Epithelial cell of prostate (primary cell): ENCODE results near the gene CACNA2D4.

ENCODE experiments used
- DNase-seq: peaks from one replicate; pipeline ENCODE4 v3.0.0-alpha.2; 2011; ENCODE audit warnings: low read depth, low spot score
- H3K27ac ChIP-seq: fragments of 450-650 bp; 2 replicates; pipeline ENCODE4 v1.5.1; 2017; ENCODE audit warnings: mild to moderate bottlenecking

Gene CACNA2D4

GRCh38 chr12:1920436-1920835 is 2.0 kb upstream of the CACNA2D4 start:
- no peak for DNase-seq
- H3K27ac ChIP-seq = no peak overlapping the region

DNA sequence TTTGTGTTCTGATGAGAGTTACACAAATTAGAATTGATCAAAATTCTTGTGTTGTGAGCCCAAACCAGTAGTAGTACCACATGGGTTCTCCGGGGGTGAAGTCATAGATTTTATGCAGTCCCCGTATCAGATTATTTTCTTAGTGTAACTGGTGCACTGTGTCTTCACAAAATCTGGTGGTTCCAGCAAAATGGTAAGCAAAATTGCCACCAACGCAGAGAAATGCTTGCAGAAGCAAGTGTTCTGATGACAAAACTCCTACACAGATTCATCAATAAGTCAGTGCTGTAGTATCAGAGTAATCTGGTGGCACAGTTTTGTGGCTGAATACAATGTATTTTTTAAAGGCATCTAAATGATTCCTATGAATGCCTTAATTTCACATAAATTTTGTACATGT is 1.3 kb upstream of the CACNA2D4 start:
- DNase-seq = no peak
- no peak overlapping the region for H3K27ac ChIP-seq

DNA sequence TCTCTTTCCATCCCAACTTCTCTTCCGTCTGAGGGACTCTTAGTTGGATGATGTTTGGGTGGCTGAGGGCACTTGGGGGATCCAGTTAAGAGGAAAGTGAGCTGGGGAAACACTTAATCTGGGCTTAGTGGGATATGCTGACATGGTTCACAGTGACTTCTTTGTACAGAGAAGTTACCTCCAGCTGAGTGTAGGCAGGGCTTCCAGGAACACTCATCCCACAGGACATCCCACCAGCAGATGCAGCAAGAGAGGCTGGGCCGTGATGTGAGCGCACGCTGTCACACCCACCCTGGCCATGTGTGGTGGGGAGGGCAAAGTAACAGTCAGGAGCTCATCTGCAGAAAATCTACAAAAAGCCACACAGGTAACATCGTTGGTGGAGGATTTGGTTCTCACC is 832 bp upstream of the CACNA2D4 start:
- H3K27ac ChIP-seq = no peak overlapping the region
- DNase-seq = no peak

GRCh38 chr12:1918884-1919236 is 408 bp upstream of the CACNA2D4 start:
- H3K27ac ChIP-seq = no peak overlapping the region
- no peak for DNase-seq

- no peak for DNase-seq
- no peak overlapping the region for H3K27ac ChIP-seq
Observed at GRCh38 chr12:1917172-1918070, 1.0 kb downstream of the CACNA2D4 start.

- H3K27ac ChIP-seq = no peak overlapping the region
- DNase-seq = no peak
Observed at GRCh38 chr12:1916371-1917171, 1.9 kb downstream of the CACNA2D4 start.

GRCh38 chr12:1915082-1915968 is 3.1 kb downstream of the CACNA2D4 start:
- no peak for DNase-seq

GRCh38 chr12:1914114-1914911 is 4.1 kb downstream of the CACNA2D4 start:
- no peak overlapping the region for H3K27ac ChIP-seq
- no peak for DNase-seq

More at GRCh38 chr12:1915082-1915968, 3.1 kb downstream of the CACNA2D4 start:
- H3K27ac ChIP-seq = no peak overlapping the region

GRCh38 chr12:1913377-1914113 is 4.9 kb downstream of the CACNA2D4 start:
- no peak for DNase-seq
- H3K27ac ChIP-seq = no peak overlapping the region

DNA sequence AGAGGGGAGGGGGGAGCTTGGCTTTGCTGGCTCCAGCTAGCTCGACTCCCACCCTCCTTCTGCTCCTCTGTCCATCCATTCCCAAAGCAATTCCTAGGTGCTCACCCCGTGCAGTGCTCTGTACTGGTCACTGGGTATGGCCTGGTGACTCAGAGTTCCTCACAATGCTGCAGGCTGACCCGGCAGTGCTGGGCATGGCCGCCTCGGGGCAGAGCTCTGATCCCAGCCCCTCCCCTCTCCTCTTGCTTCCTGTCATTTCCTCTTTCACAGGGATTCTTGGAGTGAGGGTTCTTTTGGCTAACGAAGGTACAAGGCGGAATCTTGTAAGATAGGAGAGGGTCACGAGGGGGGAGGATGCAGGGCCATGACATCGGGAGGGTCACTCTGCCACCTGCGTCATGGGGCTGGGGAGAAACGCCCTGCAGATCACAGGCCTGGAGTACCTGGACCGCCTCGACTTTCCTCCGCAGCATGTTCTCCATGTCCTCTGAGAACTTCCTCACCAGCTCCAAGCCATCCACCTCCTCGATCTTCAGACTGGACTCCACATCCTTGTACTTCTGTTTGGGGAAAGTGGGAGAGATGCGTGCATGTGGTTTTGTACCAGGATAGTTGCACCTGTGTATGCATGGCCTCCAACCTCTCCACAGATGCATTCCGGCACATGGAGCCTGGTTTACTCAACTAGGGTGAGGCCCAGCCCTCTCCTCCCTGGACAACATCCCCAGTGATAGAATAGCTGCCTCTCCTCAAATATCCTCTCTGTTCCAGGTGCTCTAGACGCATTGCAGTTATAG is 5.7 kb downstream of the CACNA2D4 start:
- DNase-seq = no peak
- no peak overlapping the region for H3K27ac ChIP-seq

- H3K27ac ChIP-seq = no peak overlapping the region
- DNase-seq = no peak
Observed at GRCh38 chr12:1911598-1912575, 6.6 kb downstream of the CACNA2D4 start.

- no peak for DNase-seq
- no peak overlapping the region for H3K27ac ChIP-seq
Observed at GRCh38 chr12:1910468-1910867, 8.0 kb downstream of the CACNA2D4 start.

GRCh38 chr12:1908758-1909157 is 9.7 kb downstream of the CACNA2D4 start:
- H3K27ac ChIP-seq = no peak overlapping the region
- DNase-seq = no peak

DNA sequence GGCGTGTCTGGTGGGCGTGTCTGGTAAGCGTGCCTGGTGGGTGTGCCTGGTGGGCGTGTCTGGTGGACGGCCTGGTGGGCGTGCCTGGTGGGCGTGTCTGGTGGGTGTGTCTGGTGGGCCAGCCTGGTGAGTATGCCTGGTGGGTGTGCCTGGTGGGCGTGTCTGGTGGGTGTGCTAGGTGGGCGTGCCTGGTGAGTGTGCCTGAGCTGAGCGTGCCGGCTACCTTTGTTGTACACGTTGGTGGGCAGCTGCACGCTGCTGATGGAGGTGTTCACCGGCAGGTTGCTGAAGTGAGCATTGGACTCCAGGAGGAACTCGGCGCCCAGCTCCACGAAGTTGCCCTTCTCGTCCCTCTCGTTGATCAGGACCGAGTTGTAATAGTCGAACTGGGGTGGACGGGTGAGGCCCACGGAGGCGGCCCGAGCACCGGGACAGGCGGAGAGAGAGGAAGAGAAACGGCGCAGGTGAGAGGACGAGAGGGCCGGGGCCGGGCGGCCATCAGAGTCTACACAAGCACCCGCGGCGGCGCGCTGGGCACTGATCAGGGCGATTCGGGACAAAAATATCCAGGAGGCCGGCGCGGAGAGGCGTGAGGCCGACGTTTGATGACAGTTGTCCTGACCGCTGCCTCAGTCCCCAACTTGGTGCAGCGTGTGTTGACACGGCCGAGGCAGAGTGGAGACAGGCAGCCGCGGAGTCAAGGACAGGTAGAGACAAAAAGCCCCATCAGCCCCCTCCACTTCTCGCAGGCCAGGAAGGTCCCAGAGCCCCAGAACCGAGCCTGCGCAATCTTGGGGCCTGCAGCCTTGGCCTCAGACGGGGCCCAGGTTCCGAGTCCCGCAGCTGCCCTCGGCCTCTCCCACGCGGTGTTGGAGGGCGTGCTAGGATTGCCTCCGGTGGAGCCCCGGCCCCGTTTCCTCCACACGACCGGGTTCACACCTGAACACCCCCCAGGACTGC is 10.5 kb downstream of the CACNA2D4 start:
- no peak overlapping the region for H3K27ac ChIP-seq
- DNase-seq = no peak

- no peak overlapping the region for H3K27ac ChIP-seq
- no peak for DNase-seq
Observed at GRCh38 chr12:1906579-1906978, 11.9 kb downstream of the CACNA2D4 start.

- DNase-seq = no peak
- no peak overlapping the region for H3K27ac ChIP-seq
Observed at GRCh38 chr12:1904875-1905274, 13.6 kb downstream of the CACNA2D4 start.
